Mucosa of descending colon (tissue), 3 donors: Measurements from ENCODE around the gene GSG1L. TPM values are rescaled to one million over a fixed set of nuclear protein-coding genes. Genes with fewer than 3 reads are reported as not detected.

Experiments used
- ATAC-seq: fragments of 200-7000 bp; cut with Tn5 transposase; one replicate; pipeline ENCODE4 v1.9.1; 2020; ENCODE audit warnings: mild to moderate bottlenecking, moderate library complexity
- DNase-seq, 3 donors: peaks; one replicate each; pipeline ENCODE4 v3.0.0-alpha.2; 2020
- H3K36me3 ChIP-seq: fragments of 200-600 bp; one replicate; pipeline ENCODE4 v1.8.0; 2021; ENCODE audit warnings: low read depth, mild to moderate bottlenecking
- H3K4me1 ChIP-seq: fragments of 200-600 bp; one replicate; pipeline ENCODE4 v1.8.0; 2021; ENCODE audit warnings: low read depth, mild to moderate bottlenecking
- H3K4me3 ChIP-seq: fragments of 200-600 bp; one replicate; pipeline ENCODE4 v1.8.0; 2021; ENCODE audit warnings: mild to moderate bottlenecking
- H3K9me3 ChIP-seq: fragments of 200-600 bp; one replicate; pipeline ENCODE4 v1.8.0; 2021; ENCODE audit warnings: mild to moderate bottlenecking
- intact Hi-C, 2 donors: fragments of 100-400 bp; cut with DNase I in 1 of 2; cut with micrococcal nuclease in 1 of 2; formaldehyde crosslinking; loops; one replicate each; pipeline versions ENCODE4 v1.11.0 to v1.11.1; 2022; cut with DNase I, micrococcal nuclease
- total RNA-seq, 3 donors: library from RNA; stranded (reverse); fragmentation: NEBNext Ultra II Directional in 2 of 3; extraction: Animal tissue kit (Norgen Biotek cat#: 25700) in 2 of 3; gene quantifications; one replicate each; pipeline versions ENCODE4 v1.2.1 to v1.2.4, GENCODE V29; 2021 to 2023
- TF ChIP-seq, protein P1 (sequence below): fragments of 200-600 bp; IDR thresholded peaks from one replicate; pipeline ENCODE4 v1.8.0; 2022; ENCODE audit warnings: antibody characterized with exemption, mild to moderate bottlenecking
- donor health status: DM: no; HTN: no; CAD: no; lungs with moderate emphysema.
- donor health status: DM: no; HTN: no; CAD: no.
- donor health status: DM: no; HTN: yes; CAD: no.

The GSG1L gene
- total RNA-seq, 3 donors from 2014 or later, result 0.46 to 1.2 TPM; not detected in 1

DNA sequence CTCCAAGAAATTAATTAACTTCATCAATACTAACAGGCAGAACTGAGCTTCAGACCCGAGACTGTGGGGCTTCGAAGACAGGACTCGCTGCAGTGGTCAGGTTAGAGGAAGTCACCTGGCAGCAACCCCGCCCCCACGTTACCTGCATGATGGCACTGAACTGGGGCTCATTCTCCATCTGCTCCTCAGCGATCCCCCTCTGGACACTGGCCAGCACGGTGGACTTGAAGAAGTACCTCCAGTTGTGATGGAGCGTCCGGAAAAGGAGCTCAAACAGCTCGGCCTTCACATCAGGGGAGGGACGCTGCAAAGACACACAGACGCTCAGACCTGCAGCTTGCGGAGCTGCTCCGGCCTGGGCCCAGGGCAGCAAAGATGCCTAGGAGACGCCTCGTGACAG, 40.9 kb upstream of the GSG1L start:
- Histone ChIP-seq H3K9me3 (no peaks in the 10 kb centered on the region), H3K4me1 (no peaks in the 10 kb centered on the region), H3K4me3 (no peak overlapping the region), H3K36me3 (peaks cover 19% of the 10 kb centered on the region)
- ATAC-seq, result no peak
- TF ChIP-seq, protein P1, sequence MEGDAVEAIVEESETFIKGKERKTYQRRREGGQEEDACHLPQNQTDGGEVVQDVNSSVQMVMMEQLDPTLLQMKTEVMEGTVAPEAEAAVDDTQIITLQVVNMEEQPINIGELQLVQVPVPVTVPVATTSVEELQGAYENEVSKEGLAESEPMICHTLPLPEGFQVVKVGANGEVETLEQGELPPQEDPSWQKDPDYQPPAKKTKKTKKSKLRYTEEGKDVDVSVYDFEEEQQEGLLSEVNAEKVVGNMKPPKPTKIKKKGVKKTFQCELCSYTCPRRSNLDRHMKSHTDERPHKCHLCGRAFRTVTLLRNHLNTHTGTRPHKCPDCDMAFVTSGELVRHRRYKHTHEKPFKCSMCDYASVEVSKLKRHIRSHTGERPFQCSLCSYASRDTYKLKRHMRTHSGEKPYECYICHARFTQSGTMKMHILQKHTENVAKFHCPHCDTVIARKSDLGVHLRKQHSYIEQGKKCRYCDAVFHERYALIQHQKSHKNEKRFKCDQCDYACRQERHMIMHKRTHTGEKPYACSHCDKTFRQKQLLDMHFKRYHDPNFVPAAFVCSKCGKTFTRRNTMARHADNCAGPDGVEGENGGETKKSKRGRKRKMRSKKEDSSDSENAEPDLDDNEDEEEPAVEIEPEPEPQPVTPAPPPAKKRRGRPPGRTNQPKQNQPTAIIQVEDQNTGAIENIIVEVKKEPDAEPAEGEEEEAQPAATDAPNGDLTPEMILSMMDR, result no peak
- DNase-seq, result peak in 1 of 3 donors; percentile 36
- intact Hi-C loops, result no loop called here

DNA sequence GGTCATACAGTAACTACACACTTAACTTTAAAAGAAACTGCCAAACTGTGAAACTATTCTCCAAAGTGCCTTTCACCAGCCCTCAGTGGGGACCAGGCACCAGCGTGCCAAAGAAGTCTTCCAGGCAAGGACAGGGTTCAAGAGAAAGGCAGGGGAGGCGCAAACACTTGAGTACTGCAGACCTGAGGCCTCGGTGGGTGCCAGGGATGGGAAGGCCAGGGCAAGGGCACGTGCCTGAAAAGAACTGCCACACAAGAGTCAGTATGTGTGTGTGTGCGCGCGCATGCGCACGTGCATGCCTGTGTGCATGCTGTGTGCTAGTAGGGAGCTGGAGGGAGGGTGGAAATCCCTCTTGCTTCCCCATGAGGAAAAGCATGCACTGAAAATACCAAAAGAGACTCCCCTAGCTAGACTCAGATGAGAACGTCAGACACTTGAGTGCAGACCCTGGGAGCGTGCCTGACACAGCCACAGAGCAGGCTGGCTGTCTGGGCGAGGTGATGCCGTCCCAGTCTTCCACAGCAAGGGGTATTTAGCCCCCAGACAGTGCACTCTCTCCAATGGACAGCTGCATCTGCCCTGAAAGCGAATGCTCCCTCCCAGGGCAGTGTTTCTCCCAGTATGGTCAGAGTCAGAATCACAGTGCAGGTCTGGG, 40.1 kb upstream of the GSG1L start:
- TF ChIP-seq, protein P1, result no peak
- DNase-seq, result peak in 2 of 3 donors; percentile 20 to 23
- Histone ChIP-seq H3K36me3 (peaks cover 25% of the 10 kb centered on the region), H3K9me3 (no peaks in the 10 kb centered on the region), H3K4me1 (no peaks in the 10 kb centered on the region), H3K4me3 (no peak overlapping the region)
- ATAC-seq, result no peak
- intact Hi-C loops, result no loop called here

DNA sequence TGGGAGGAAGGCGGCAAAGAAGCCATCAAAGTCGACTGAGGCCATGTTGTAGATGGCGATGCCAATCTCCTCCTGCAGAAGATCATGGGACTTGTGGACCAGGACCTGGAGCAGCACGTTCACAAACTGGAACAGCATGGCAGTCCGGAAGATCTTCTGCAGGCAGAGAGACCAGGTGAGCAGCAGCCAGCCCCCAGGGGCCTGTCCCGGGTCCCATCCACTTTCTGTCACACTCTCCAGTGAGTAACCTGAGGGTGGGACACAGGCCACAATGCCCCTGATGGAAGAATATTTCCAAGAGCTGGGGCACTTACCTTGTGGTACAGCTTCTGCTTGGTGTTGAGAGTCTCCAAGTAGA, 38.0 kb upstream of the GSG1L start:
- Histone ChIP-seq H3K36me3 (peaks cover 21% of the 10 kb centered on the region), H3K4me1 (no peaks in the 10 kb centered on the region), H3K9me3 (no peaks in the 10 kb centered on the region), H3K4me3 (no peak overlapping the region)
- DNase-seq, result peak in 1 of 3 donors; percentile 8
- TF ChIP-seq, protein P1, result no peak
- intact Hi-C loops, result no loop called here
- ATAC-seq, result no peak

GRCh38 chr16:28100810-28101532, 37.5 kb upstream of the GSG1L start:
- DNase-seq, result peak in 2 of 3 donors; percentile 14 to 27
- no peak overlapping the region for H3K4me3 ChIP-seq
- ATAC-seq, result no peak
- no peaks in the 10 kb centered on the region for H3K9me3 ChIP-seq
- no peaks in the 10 kb centered on the region for H3K4me1 ChIP-seq
- TF ChIP-seq, protein P1, result no peak
- intact Hi-C loops, result no loop called here
- H3K36me3 ChIP-seq, result peaks cover 18% of the 10 kb centered on the region

- DNase-seq (peak in 2 of 3 donors; percentile 11 to 36), ATAC-seq (peak; percentile 15)
- TF ChIP-seq, protein P1, result no peak
- Histone ChIP-seq H3K36me3 (peaks cover 17% of the 10 kb centered on the region), H3K4me3 (no peak overlapping the region), H3K9me3 (no peaks in the 10 kb centered on the region), H3K4me1 (no peaks in the 10 kb centered on the region)
- intact Hi-C loops, result no loop called here
These were observed 35.7 kb upstream of the GSG1L start for GRCh38 chr16:28098959-28099945.
